Measurements from ENCODE around the gene ALG2.
A peak's percentile ranks its signal among the peaks of the same experiment; 100 is the strongest.

ALG2 gene

DNA sequence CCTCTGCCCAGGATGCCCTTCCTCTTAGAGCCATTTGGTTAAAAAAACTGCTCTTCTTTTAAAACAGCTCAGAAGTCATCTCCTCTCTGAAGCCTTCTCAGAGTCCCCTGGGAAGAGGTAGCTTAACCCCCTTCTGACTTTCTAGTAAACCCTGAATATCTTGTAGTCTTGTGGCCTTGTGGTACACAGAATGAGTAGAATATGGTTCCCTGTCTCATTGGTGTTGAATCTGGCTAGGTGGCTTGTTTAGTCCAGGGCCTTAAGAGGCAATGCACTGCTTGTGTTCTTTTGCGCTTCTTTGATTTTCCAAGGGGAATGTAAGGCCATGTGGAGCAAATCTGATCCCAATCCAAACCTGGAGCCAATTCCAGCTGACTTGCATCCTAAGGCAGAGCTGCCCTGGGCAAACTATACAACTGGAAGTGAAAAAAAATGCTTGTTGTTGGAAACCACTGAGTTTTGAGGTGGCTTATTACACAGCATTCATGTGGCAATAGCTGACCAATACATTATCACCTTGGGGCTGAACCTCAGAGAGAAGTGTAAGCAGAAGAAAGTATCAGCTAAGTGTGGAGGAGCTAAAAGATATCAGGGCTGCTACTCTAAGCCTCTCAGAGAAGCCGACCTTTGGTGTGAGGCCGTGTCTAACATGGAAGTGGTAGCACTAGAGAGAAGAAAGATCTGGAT, 31.0 kb downstream of the ALG2 start:
- DNase-seq (ENCODE audit: low read depth) = no peak

DNA sequence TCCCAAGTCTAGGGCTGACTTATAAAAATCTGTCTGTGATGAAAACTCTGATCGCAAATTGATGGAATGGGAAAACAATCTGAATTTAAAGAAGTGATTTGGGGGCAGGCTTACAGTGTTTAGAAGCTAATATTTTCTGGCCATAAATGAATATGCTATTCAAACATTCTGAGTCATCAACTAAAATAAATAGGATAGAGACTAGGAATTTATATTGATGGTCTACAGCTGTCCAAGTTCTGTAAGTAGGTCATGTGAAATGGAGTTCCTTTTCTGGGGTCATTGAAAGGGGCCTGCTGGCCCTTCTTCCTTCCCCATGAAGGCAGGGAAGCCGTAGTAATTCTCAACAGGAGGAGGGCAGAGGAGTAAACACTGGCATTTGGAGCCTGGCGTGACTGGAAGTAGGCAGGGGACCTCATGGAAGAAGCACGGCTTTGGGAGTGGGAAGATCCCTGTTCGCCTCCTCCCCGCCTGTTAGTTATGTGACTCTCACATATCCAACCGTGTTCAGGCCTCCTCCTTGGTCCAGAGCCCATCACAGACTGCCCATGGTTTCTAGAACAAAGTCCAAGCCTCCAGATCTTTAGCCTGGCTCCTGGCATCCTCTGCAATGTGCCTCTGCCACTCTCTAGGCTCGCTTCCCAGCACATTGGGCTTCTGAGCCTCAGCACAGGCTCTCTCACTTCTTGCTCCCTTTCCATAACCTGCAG, 31.7 kb downstream of the ALG2 start:
- DNase-seq (ENCODE audit: low read depth) = no peak

DNA sequence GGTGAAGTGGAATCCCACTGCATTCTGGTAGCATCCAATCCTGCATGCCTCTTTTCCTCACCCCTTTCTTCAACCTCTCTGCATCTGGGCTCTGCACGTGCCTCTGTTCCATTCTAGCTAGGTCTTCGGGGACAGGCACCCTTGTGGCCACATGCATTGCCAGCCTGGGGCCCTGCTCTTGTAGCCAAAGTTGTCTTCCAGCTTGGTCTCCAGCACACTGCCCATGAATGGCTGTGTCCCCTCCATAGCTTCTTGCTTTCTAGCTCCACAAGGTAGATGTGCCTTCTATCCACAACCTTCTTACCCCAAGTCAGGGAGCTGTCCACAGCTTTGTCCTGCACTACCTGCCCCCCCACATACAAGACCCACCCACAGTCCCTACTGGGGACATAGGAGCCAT, 32.6 kb downstream of the ALG2 start:
- no peak for DNase-seq (ENCODE audit: low read depth)

DNA sequence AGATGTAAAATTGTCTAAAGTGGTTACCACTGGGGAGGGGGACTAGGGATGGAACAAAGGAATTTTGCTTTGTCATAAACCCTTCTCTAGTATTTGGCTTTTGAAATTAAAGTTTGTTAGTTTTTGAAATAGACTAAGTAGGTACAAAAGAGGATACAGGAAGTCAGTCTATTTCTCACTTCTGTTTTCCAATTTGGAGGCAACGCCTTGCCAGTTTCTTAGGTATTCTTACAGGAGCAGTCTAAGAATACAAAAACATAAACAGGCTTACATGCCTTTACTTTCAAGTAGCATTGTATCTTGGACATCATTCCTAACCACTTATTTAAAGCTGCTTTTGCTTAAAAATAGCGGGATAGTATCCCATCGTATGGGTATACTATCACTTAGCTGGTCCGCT, 34.4 kb downstream of the ALG2 start:
- DNase-seq (ENCODE audit: low read depth) = no peak

DNA sequence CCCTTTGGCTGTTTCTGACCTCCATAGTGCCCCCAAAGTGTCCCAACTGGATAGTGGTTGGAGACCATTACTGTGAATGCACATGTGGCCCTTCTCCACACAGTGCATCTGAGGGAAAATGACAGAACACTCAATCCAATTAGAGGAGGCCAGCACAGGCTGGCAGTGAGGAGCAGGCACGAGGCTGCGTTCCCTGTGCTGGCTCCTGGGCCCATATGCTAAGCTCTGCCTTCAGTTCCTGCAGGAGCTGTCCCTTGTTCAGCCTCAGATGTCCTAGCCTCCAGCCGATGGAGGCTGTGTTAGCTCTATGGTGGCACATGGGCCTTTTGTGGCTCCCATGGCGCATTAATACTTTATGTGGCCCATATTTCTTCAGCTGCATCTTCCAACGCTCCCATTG, 35.8 kb downstream of the ALG2 start:
- DNase-seq (ENCODE audit: low read depth) = no peak

DNA sequence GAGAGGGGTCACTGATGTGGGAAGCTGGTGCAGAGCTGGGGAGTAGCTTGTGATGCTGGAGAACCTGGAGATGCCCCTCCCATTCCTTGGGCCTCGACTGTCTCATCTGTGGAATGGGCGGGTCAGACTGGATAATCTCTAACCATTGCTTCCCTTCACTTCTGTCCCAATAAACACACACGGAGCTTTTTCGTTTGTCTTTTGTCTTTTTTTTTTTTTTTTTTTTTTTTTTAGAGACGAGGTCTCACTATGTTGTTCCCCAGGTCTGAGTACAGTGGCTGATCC, 36.5 kb downstream of the ALG2 start:
- no peak for DNase-seq (ENCODE audit: low read depth)

DNA sequence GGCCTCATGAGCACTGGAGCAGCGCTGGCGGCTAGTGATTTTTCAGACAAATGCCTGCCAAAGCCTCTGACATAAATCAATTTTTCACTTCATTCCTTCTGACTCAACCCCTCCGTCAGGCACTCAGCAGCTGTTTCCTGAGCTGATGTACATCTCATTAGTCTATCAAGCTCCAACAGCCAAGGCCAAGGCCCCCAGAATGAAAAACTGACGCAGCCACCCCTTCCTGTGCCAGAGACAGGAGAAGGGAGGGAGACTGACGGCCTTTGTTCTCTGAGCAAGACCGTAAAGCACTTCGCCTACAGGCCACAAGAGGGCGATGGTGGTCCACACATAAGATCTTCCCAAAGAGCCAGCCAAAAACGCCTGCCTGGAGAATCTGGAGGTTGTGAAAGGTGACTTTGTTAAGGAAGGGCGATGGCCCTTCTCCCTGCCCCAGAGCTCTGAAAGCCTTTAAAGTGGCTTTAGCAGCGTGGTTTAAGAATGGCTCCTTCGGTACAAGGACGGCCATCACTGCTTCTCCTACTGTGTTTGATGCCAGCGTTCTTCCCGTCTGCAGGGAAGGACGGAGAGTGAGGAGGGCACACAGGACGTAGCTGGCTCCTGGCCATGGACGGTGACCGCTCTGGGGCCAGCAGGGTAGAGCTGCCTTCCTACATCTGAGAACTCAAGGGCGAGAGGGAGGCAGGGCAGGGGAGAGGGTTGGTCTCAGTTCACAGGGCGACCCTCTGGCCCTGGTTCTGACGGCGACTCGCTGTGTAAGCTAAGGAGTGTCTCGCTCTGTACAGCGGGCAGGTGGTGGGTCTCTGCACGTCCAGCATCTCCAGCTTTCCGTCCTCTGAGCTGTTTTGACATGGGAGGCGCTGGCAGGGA, 37.0 kb downstream of the ALG2 start:
- DNase-seq (ENCODE audit: low read depth) = peak; percentile 81

DNA sequence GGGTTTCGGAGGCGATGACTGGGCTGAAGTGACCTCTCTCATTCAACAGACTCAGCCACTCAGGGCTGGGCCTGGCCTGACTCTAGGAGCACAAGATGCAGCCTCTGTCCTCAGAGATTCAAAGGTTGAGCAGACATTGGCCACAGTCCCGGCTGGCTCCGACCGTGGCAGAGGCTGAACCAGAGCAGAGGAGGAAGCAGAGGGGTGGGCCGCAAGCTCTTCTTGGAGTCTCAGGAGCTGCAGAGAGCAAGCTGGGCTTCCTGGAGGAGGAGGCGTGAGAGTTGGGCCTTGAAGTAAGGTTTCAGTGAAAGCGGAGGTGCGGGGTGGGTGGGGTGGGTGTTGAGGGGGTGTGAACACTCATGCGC, 37.6 kb downstream of the ALG2 start:
- DNase-seq (ENCODE audit: low read depth) = no peak

DNA sequence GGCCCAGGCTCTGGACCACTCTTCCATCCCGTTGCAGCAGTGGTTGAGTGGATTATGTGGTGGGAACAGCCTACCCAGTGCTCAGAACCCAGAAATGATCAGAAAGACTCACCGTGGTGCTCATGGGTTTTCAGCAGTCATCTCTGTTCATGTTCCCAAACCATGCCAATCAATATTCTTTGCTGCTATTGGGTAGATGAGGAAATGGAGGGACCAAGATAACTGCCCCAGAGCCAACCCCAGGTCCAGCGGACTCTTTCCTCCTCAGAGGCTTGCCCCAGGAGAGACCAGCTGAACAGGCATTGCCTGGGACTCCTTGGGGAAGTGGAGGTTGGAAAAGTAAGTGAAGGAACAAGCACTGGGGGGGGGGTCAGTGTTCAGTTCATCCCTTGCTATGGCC, 38.1 kb downstream of the ALG2 start:
- DNase-seq (ENCODE audit: low read depth) = no peak

DNA sequence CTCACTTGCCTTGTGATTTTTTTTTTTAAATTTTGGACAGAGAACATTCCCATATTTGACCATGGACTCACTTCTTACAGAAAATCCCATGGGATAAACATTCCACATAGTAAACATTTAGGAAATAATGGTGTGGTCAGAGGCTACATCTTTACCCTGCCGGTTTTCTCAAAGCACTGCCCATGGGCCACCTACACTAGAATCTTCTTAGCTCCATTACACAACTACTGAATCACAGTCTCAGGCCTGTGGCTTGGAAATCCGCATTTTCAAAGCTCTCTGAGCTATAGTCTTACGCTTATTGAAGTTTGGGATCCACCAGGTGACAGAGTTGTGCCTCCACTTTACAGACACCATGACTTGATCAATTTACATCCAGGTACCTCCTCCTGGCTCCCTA, 39.4 kb downstream of the ALG2 start:
- DNase-seq (ENCODE audit: low read depth) = no peak

DNA sequence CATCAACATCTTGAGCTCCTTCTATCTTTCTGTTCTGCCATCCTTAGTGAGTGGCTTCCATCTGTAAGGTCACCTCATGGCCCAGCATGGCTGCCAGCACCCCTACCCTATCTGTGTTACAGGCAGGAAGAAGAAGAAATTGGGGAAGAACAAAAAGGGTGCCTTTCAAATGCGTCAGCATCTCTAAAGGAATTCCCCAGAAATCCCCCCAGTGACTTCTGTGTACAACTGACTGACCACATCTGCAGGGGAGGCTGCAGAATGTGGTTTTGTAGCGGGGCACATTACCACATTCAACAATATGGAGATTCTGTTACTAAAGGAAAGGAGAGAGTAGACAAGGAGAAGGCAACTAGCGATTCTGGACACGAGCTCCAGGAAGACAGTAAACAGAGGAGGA, 40.1 kb downstream of the ALG2 start:
- no peak for DNase-seq (ENCODE audit: low read depth)

DNA sequence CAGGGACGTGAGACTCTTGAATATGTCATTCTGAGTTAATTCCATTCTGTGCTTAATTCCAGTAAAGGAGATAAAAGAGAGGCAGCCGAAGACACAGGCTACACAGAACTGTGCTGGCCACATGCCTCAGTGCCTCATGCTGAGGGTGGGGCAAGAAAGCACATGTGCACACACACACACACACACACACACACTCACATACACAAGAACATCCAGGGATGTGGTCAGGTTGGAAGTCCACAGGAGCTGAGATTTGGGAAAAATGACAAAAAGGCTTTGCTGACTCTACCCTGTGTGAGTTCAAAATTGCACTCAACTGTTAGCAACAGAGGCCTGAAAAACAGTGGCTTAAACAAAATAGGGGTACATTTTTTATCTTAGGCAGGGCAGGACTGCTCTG, 40.5 kb downstream of the ALG2 start:
- no peak for DNase-seq (ENCODE audit: low read depth)

DNA sequence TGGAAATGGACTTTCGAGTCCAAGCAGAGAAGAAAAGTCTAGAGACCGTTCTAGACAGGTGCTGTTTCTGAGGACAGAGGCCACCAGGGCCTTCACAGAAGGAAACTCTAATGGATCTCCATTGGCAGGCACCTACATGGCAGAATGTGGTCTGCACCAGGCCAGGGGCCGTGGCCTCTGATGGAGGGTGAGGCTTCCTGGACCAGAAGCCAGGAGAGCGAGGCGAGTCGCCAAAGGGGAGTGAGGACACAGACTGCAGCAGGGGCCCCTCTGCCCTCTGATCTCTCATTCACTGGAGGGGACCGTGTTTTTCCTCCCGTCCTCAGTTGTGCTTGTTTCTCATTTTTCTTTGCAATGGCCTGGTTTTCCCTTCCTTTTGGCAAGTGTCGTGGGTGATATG, 41.1 kb downstream of the ALG2 start:
- no peak for DNase-seq (ENCODE audit: low read depth)

DNA sequence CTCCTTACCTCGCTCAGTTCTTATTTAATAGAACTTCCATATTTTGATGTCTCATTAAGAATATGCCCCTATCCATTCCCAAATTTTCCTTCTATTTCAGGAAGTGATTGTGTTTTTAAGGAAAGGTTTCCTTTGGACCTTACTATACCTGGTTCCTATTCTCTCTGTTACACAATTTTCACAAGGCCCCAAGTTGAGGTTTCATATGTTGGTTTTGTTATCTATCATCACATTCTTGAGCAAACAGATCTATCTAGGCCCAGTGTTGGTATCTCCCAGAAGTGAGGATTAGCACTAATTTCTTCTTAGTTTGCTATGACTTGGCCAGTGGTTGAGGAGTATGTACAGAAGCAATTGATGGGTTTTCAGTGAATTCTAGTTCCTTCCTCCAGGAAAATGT, 41.5 kb downstream of the ALG2 start:
- no peak for DNase-seq (ENCODE audit: low read depth)

DNA sequence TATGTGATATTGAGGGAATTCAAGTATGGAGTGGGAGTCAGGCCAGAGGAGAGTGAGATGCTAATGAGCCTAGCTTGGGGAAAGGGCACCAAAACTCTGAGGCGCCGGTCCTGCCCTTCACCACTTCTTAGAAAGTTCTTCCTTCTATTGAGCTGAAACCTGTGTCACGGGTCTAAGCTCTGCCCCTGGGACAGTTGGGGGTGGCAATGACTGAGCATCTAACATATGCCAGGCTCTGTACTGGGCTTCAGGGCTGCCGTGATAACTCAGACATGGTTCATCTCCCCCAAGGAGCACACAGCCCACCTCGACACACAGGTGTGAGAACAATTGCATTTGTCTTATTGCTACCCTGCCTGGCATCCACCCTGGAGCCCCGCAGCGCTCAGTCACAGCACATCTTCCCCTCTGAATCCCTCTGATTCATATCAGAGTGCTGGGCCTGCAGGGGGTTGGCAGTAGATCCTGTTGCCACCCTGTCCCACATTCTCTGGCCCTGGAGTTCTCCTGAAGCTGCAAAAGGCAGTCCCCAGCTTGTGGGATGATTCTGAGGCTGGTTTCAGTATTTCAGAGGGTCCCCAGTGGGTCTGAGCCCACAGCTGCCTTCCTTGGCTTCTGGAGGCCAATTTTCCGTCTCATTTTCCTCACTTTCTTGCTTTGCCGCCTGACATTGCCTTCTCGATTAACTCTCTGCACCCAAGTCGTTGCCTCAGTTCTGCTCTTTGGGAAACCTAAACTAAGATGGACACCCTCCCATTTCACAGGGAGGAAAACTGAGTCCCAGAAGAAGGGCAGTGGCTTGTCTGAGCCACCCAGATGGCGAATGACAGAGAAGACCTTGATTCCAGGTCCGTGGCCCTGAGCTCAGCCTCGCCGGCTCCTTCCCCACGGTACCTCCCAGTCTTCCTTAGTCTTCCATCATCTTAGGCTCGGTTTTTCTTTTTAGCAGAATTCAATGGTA, 42.5 kb downstream of the ALG2 start:
- DNase-seq (ENCODE audit: low read depth) = no peak

DNA sequence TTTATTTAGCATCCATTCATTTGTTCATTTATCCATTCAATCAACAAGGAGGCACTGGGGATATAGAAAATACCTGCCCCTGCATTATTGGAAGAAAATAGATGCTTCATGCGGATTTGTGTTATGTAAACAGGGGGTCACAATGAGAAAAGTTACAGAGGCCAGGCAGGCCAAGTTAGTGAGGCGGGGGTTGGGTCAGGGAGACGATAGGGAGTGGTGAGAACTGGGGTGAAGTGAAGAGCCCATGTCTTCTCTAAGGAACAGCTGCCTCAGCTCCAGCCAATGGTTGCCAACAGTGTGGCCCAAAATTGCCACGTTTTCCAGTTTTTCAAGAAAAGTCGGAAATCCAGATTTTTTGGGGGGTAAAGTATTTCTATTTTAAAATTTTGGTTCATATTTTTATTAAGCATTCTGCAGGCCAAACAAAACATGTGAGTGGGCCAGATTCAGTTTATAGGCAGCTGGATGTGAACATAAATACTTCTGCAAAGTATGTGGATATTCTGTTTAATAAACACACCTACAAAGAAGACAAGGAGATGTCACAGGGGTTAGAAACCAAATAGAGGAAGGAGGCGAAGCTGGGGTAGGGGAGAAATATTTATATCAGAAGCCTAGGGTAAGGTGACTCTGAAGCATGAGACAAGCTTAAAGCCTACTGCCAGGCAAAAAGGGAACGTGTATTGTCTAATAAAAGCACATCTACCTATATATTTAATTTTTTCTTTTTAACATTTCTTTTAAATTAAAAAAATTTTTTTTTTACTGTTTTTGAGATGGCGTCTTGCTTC, 44.0 kb downstream of the ALG2 start:
- DNase-seq (ENCODE audit: low read depth) = no peak

DNA sequence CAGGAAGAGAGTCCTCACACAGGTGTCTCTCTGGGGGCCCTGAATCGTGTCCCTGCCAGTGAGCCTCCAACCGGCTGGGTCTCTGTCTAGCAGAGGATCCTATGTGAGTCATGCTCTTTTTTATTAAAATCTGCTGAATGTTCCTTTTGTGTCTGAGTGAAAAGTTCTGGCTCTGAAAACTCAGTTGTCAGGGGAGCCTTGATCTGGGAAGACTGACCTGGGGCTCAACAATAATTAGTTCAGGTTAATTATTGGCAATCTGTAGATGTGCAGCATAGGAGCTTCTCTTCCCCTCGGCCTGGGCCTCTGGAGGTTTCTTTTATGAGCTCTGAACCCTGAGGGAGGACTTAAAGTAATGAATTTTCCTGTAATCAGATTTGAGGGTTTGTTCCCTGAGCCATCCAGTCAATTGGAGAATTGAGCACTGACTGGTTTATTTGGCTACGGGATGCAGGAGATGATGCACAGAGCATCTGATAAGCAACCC, 45.2 kb downstream of the ALG2 start:
- DNase-seq (ENCODE audit: low read depth) = no peak

DNA sequence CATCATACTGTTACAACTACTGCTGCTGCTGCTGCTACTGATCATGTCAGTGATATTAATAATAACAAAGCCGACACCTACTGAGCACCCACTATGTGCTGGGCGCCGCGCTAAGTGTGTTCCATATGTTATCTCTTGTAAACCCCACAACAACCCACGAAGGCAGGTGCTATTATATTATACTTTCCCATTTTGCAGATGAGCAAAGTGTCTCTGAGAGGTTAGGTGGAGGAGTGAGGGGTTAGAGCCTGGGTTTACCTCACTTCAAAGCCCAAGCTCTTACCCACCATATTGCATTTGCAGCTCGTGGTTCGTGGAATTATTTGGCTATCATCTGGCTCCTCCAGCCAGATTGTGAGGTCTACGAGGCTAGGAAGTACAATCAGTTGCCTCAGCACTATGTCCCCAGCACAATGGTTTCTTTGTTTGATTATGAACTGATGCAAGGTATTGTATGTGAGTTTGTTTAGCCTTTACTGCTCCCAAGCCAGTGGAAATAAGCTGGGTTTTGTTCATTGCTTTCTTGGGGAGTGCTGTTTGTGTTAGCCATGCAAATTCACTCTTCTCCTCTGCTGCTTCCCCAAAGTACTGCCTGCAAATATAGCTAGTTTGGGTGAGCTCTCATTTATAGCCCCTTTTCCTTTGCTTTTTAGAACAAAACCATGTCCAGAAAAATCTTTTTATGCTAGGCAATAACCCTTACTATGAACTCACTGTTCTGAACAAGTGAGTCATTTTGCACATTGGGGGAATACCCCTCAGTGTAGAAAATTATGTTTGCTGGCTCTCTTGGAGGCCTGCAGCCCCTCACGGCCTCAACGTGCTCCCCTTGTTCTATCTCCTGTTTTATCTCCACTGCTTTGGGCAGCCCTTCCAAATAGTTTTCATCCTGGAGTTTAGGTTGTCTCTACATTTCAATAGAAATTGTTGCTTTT, 47.9 kb downstream of the ALG2 start:
- no peak for DNase-seq (ENCODE audit: low read depth)

DNA sequence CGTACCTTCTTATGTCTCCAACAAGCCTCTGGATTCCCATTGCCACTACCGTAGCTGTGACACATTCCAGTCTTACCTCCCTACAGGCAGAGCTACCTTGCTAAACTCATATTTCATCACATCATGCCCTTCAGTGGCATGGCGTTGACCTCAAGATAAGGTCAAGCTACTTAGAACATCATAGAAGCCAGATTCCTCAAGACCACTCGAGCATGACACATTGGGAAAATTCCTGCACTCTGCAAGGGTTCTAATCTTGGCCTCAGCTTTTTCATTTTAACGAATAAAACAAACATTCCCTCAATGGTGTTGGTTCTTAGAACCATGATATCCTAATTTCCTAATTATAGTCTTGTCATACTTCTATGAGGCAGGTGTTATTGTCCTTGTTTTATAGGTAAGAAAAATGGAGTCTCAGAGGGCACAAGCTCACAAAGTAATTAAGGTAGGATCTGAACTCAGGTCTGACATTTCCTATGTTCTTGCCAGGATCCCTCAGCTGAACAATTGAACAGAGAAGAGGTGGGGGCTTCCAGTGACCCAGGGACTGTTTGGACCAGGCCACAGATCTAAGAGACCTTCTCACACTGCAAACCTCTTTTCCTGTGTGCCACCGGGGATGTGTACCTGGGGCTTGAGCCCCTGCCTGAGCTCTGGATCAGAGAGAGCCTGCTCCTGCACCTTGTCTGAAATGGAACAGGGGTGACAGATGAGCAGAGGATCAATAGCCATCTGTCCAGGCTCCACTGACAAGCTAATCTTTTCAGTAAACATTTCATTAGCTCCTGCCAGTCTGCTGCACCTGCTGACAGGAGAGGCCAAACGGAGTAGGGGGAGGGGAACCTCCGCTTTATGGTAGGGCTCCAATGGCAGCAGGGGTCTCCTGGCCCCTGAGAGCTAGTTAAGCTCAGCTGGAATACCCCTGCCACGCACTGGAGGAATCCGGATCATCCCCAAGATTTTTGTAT, 49.3 kb downstream of the ALG2 start:
- no peak for DNase-seq (ENCODE audit: low read depth)

Data from GM04504 (cell line).